ENCODE data around the gene GNG4. TPM values are rescaled to one million over a fixed set of nuclear protein-coding genes. Genes with fewer than 3 reads are reported as not detected.

GNG4 gene
- total RNA-seq, 1 experiment from 2014 or later = 34.4 TPM

GRCh38 chr1:235597867-235598553 is 51.6 kb downstream of the GNG4 start:
- no peak overlapping the region for H3K27ac ChIP-seq (ENCODE audit: insufficient read length, low read depth, low read length)
- H3K4me2 ChIP-seq (ENCODE audit: insufficient read depth, insufficient read length, low read length) = no peak overlapping the region
- no peak overlapping the region for H2BK5ac ChIP-seq (ENCODE audit: insufficient read length, low read length)
- WGBS (ENCODE audit: extremely low coverage, insufficient read length, low lambda C conversion rate) = no CpG with 5 or more reads among the region's 7 CpGs
- no peak overlapping the region for H4K91ac ChIP-seq (ENCODE audit: insufficient read length, low read depth, low read length)
- no peak for DNase-seq
- H2BK12ac ChIP-seq (ENCODE audit: insufficient read length, low read depth, low read length) = no peak overlapping the region
- H3K23me2 ChIP-seq (ENCODE audit: insufficient read length, low read depth, low read length, poor library complexity, severe bottlenecking) = no peaks in the 10 kb centered on the region
- H3K56ac ChIP-seq (ENCODE audit: insufficient read length, low read depth, low read length) = no peak overlapping the region
- no peak overlapping the region for H4K8ac ChIP-seq (replicated peaks; ENCODE audit: insufficient read length, low read depth, low read length)
- H3K79me1 ChIP-seq (ENCODE audit: insufficient read depth, low read depth, low read length, poor library complexity, severe bottlenecking) = no peaks in the 10 kb centered on the region
- Mint-ChIP-seq H3K36me3 (ENCODE audit: insufficient read depth in 1 of 3, low read depth in 3 of 3) (peaks cover 12% of the 10 kb centered on the region in 3 experiments), H3K9me3 (no peaks in the 10 kb centered on the region; a peak in 1 of 5 replicates), H3K27ac (no peak overlapping the region), H3K27me3 (ENCODE audit: low read depth) (no peaks in the 10 kb centered on the region), H3K4me3 (no peak overlapping the region), H3K4me1 (peaks cover 2 to 11% of the 10 kb centered on the region in 2 experiments; a peak in 3 of 4 replicates)
- H2AFZ ChIP-seq (ENCODE audit: low read length) = no peak overlapping the region
- H4K5ac ChIP-seq (ENCODE audit: insufficient read length, low read depth, low read length) = no peak overlapping the region
- H3K27me3 ChIP-seq (ENCODE audit: insufficient read depth, low read length) = no peaks in the 10 kb centered on the region
- H2BK120ac ChIP-seq (ENCODE audit: low read depth, low read length, poor library complexity, severe bottlenecking) = no peak overlapping the region
- TF ChIP-seq, protein P1, sequence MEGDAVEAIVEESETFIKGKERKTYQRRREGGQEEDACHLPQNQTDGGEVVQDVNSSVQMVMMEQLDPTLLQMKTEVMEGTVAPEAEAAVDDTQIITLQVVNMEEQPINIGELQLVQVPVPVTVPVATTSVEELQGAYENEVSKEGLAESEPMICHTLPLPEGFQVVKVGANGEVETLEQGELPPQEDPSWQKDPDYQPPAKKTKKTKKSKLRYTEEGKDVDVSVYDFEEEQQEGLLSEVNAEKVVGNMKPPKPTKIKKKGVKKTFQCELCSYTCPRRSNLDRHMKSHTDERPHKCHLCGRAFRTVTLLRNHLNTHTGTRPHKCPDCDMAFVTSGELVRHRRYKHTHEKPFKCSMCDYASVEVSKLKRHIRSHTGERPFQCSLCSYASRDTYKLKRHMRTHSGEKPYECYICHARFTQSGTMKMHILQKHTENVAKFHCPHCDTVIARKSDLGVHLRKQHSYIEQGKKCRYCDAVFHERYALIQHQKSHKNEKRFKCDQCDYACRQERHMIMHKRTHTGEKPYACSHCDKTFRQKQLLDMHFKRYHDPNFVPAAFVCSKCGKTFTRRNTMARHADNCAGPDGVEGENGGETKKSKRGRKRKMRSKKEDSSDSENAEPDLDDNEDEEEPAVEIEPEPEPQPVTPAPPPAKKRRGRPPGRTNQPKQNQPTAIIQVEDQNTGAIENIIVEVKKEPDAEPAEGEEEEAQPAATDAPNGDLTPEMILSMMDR (conservative IDR thresholded peaks at IDR 0.05) = peak; percentile 61
- H3K4me1 ChIP-seq (ENCODE audit: insufficient read depth, low read length) = no peaks in the 10 kb centered on the region
- no peak overlapping the region for H3T11ph ChIP-seq (ENCODE audit: low read length)
- H3K23ac ChIP-seq (ENCODE audit: insufficient read length, low read depth, low read length) = no peak overlapping the region
- no peak overlapping the region for H3K14ac ChIP-seq (ENCODE audit: insufficient read depth, low read length)
- H2BK20ac ChIP-seq (ENCODE audit: low read depth, low read length, poor library complexity, severe bottlenecking) = no peak overlapping the region
- no peaks in the 10 kb centered on the region for H4K20me1 ChIP-seq (ENCODE audit: control insufficient read depth, insufficient read depth, insufficient read length)
- H3K18ac ChIP-seq (ENCODE audit: insufficient read length, low read depth, low read length) = no peak overlapping the region
- no peak overlapping the region for H3K9ac ChIP-seq (ENCODE audit: extremely low read depth, insufficient read length, low read length)
- H2AK5ac ChIP-seq (ENCODE audit: insufficient read length, low read length) = no peak overlapping the region
- H2BK15ac ChIP-seq (ENCODE audit: low read depth, low read length) = no peak overlapping the region
- H3K9me3 ChIP-seq (ENCODE audit: control insufficient read depth, low read depth, low read length) = no peaks in the 10 kb centered on the region
- H3K4ac ChIP-seq (ENCODE audit: low read depth, low read length) = no peak overlapping the region
- H3K79me2 ChIP-seq (ENCODE audit: insufficient read depth, low read length) = 0 out of 2 replicates have a peak, but pooled peaks cover 2% of the 10 kb centered on the region
